ENCODE measurements around the gene CBX4. TPM values are rescaled to one million over a fixed set of nuclear protein-coding genes. Genes with fewer than 3 reads are reported as not detected.

Gene CBX4
- total RNA-seq, 4 donors from 2014 or later = 0.26 to 8.4 (median 3.5) TPM

DNA sequence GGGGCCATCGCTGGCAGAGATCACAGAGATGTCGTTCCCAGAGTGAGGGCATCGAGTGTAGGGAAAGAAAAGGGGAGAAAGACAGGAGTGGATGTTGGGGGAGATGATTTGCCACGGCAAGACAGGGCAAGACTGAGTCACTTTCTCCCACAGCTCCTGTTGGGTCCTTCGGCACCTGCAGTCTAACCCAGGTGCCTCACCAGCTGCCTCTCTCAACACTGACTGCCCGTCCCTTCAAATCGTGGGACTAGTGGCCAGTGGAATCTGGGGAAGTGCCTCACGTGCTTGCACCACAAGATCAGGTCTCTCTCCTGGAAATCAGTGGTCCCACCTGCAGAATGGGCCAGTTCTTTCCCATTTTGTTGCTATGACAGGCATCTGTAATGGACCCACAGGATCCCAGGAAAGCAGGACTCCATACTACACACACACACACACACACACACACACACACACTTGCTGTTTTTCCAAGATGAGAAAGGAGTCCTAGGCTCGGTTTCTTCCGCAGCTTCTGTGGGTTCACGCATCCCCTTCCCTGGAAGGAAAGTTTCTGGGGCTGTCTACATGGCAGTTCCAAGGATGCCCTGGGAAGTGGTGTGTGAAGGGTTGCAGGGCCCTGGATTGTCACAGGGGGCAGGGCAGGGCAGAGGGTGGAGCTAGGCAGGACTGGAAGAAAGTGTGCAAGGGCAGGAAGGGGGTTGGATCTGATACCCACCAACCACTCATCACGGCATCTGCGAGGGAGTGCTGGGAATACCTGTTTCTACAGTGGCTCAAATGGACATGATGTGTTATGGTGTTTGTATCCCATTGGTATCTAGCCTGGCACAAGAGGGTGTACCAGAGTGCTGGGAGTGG lies 32.1 kb downstream of the CBX4 start:
- Histone ChIP-seq H3K4me3 (no peak overlapping the region), H3K36me3 (no peaks in the 10 kb centered on the region), H3K27me3 (peaks cover 72 to 88% of the 10 kb centered on the region in 2 donors), H3K9me3 (no peaks in the 10 kb centered on the region), H3K27ac (no peak overlapping the region), H3K4me1 (peaks cover 0 to 18% of the 10 kb centered on the region in 2 donors)
- DNase-seq = no peak
- intact Hi-C loops (cut with DNase I; ENCODE audit: low total_unique reads) = no loop called here
- no peak for TF ChIP-seq POLR2A (IDR thresholded peaks at IDR 0.05)
- TF ChIP-seq, protein P1, sequence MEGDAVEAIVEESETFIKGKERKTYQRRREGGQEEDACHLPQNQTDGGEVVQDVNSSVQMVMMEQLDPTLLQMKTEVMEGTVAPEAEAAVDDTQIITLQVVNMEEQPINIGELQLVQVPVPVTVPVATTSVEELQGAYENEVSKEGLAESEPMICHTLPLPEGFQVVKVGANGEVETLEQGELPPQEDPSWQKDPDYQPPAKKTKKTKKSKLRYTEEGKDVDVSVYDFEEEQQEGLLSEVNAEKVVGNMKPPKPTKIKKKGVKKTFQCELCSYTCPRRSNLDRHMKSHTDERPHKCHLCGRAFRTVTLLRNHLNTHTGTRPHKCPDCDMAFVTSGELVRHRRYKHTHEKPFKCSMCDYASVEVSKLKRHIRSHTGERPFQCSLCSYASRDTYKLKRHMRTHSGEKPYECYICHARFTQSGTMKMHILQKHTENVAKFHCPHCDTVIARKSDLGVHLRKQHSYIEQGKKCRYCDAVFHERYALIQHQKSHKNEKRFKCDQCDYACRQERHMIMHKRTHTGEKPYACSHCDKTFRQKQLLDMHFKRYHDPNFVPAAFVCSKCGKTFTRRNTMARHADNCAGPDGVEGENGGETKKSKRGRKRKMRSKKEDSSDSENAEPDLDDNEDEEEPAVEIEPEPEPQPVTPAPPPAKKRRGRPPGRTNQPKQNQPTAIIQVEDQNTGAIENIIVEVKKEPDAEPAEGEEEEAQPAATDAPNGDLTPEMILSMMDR (IDR thresholded peaks at IDR 0.05) = no peak

DNA sequence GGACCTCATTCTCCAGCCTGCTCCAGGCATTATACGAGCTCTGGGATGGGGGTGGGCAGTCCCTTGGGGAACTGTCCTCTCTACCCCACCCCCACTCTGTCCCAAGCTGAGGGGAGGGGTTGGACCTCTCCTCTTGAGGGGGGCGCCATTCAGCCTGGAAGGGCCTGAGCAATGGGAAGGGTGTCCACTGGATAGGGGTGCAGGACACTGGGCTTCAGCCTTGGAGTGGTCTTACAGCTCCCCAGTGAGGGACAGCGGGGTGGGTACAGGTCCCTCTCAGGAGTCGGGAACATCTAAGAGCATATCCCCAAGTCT lies 32.8 kb downstream of the CBX4 start:
- Histone ChIP-seq H3K9me3 (no peaks in the 10 kb centered on the region), H3K27me3 (peaks cover 71 to 88% of the 10 kb centered on the region in 2 donors), H3K4me1 (peaks cover 0 to 15% of the 10 kb centered on the region in 2 donors)

DNA sequence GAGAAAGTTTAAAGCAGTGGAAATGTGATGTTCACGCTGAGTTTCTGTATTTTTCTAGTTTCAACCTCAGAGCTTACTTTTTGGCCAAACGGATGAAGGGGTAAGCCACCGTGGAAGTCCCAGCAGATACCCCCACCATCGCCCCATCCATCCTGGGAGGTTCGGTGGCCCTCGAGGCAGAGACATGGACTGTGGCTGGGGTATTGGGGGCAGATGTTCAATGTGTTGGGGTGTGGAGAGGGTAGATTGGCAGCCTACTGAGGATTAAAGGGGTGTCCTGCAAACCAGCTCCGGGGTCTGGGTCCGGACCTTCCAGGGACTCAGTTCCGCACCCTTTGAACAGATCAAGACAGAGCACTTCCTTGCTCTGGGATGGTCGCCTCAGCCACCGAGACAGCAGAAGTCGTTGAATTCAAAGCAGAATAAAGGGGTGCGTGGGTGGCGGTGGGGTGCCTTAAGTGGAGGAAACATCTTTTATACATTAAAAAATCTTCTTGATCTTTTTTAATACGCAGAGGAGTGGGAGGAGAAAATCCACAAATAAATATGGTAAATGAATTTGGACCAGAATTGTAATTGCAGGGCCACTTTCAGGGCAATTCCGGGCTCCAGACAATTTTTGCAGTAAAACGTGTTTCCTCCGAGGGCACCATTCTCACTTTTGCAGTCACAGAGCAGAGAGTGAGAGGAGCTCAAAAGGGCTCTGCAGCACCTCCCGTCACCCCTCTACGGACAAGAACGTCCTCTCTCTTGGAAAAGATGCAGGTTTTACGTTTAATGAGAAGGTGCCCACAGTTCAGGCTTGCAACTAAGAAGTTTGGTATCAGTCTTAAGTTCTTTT lies 34.2 kb downstream of the CBX4 start:
- TF ChIP-seq POLR2A (IDR thresholded peaks at IDR 0.05) = no peak
- TF ChIP-seq, protein P1 (IDR thresholded peaks at IDR 0.05) = no peak
- intact Hi-C loops (cut with DNase I; ENCODE audit: low total_unique reads) = no loop called here
- H3K27me3 ChIP-seq = peaks cover 70 to 90% of the 10 kb centered on the region in 2 donors
- peaks cover 0 to 3% of the 10 kb centered on the region in 2 donors for H3K4me1 ChIP-seq
- H3K27ac ChIP-seq = no peak overlapping the region
- H3K9me3 ChIP-seq = no peaks in the 10 kb centered on the region
- no peaks in the 10 kb centered on the region for H3K36me3 ChIP-seq
- H3K4me3 ChIP-seq = no peak overlapping the region
- DNase-seq = no peak

More for the DNA sequence above, 32.8 kb downstream of the CBX4 start:
- DNase-seq = no peak
- Histone ChIP-seq H3K36me3 (no peaks in the 10 kb centered on the region), H3K4me3 (no peak overlapping the region), H3K27ac (no peak overlapping the region)
- no peak for TF ChIP-seq POLR2A (IDR thresholded peaks at IDR 0.05)
- TF ChIP-seq, protein P1 (IDR thresholded peaks at IDR 0.05) = no peak
- intact Hi-C loops (cut with DNase I; ENCODE audit: low total_unique reads) = no loop called here

DNA sequence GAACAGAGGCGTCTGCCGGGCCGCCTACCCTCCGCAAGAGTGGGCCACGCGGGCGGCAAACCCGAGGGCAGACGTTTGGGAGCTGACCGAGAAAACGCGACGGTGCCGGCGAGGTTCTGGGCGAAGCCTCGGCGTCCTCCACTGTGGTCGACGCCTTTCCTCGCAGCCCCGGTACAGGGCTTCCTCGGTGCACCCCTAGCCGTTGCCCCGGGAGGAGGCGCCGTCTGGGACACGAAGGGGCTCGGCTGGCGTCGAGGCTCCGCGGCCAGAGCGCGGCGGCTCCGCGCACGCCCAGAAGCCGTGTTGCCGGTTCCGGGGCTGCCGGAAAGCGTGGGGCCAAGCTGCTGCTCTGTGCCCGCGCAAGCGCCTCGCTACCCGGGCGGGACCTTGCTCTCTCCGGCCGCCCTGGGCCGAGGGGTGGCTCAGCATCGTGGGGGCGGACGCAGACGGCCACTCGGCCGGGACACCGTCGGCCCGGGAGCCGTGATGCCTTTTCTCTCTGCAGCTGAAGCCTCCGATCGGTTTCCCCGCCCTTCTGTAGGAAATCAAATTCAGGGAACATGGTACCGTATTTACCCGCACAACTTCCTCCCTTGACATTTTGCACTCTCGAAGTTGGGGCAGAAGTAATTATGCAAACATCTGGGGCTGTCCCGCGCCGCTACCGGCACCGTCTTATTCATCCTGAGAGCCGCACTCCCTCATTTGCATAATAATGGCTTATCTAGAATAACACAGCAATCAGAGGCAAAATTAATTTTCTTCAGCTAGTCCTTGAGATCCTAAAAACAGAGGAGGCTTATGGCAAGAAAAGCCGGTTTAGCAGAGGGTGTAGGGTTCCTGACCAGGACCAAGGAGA lies 35.0 kb downstream of the CBX4 start:
- H3K4me3 ChIP-seq = no peak overlapping the region
- H3K36me3 ChIP-seq = no peaks in the 10 kb centered on the region
- no peak overlapping the region for H3K27ac ChIP-seq
- peaks cover 0 to under 1% of the 10 kb centered on the region in 2 donors for H3K4me1 ChIP-seq
- H3K9me3 ChIP-seq = no peaks in the 10 kb centered on the region
- no peak for DNase-seq
- H3K27me3 ChIP-seq = peaks cover 74 to 94% of the 10 kb centered on the region in 2 donors
- TF ChIP-seq, protein P1 (IDR thresholded peaks at IDR 0.05) = no peak
- intact Hi-C loops (cut with DNase I; ENCODE audit: low total_unique reads) = no loop called here
